Thyroid gland (tissue), 4 donors: Measurements from ENCODE around the gene NAT8L. TPM values are rescaled to one million over a fixed set of nuclear protein-coding genes. Genes with fewer than 3 reads are reported as not detected.

Experiments used
- DNase-seq, 2 donors: peaks; one replicate each; pipeline ENCODE4 v3.0.0-alpha.2; 2019
- H3K27ac ChIP-seq, 3 donors: fragments of 200-600 bp; sonication (generic); 1 replicate in 2 of 3; 2 replicates in 1 of 3; pipeline ENCODE4 v1.5.1; 2016 to 2019; ENCODE audit warnings: mild to moderate bottlenecking in 1 of 3, moderate library complexity in 1 of 3
- H3K27me3 ChIP-seq: fragments of 200-600 bp; sonication (generic); one replicate; pipeline ENCODE4 v1.5.1; 2019
- H3K36me3 ChIP-seq, 2 donors: fragments of 200-600 bp; sonication (generic); one replicate each; pipeline ENCODE4 v1.5.1; 2016 to 2019
- H3K4me1 ChIP-seq, 2 donors: fragments of 200-600 bp; sonication (generic); one replicate each; pipeline ENCODE4 v1.5.1; 2017 to 2019
- H3K4me3 ChIP-seq, 3 donors: fragments of 200-600 bp; sonication (generic); replicated peaks in 1 of 3; 1 replicate in 2 of 3; 2 replicates in 1 of 3; pipeline ENCODE4 v1.5.1; 2016; ENCODE audit warnings: mild to moderate bottlenecking in 1 of 3
- H3K9me3 ChIP-seq: fragments of 200-600 bp; sonication (generic); one replicate; pipeline ENCODE4 v1.5.1; 2017
- POLR2A ChIP-seq, 2 donors: fragments of 450-650 bp; IDR thresholded peaks; one replicate each; pipeline ENCODE4 v1.6.1; 2017; ENCODE audit warnings: antibody characterized with exemption in 2 of 2, mild to moderate bottlenecking in 2 of 2, moderate library complexity in 1 of 2
- WGBS, 2 donors: methylation state at CpG; one replicate each; pipeline ENCODE4 v1.1.5; 2017; 5-methylcytosine and 5-hydroxymethylcytosine counted together
- intact Hi-C: fragments of 100-400 bp; cut with DNase I; formaldehyde crosslinking; loops from one replicate; pipeline ENCODE4 v1.15.1; 2023
- total RNA-seq, 4 donors: library from RNA; depleted of rRNA; stranded (reverse); fragments of >200 nt; gene quantifications; one replicate each; pipeline ENCODE4 v1.2.3, GENCODE V29; 2016
- TF ChIP-seq, protein P1 (sequence below), 6 experiments: fragments of 200-600 bp in 3 of 6; fragments of 450-650 bp in 3 of 6; sonication (generic) in 3 of 6; IDR thresholded peaks; one replicate each; pipeline ENCODE4 v1.5.1; 2016 to 2019; ENCODE audit warnings: antibody characterized with exemption in 6 of 6, mild to moderate bottlenecking in 2 of 6, inconsistent platforms in 1 of 6, moderate library complexity in 1 of 6

Gene NAT8L
- total RNA-seq, 4 donors from 2014 or later: 1.3 to 1.8 (median 1.5) TPM

DNA sequence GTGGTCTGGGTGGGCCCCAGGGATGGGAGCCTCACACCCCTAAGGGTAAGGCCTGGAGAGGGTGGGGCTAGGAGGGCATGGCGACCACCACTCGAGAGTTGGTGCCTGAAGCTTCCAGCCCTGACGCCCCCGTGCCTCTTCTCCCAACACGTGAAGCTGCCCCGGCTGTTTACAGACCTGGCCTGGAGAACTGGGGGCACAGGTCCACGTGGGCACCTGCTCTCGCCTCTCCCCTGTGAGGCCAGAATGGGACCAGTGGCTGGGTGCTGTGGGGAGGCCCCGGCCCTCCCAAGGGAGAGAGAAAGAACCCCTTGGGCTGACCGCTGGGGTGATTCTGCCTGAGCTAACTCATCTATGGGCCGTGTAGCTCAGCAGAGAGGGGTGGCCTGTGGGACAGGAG is 15.5 kb downstream of the NAT8L start:
- whole genome bisulfite sequencing, 2 donors: 82 to 85% methylated on average over 7 to 11 of the region's 11 CpGs
- TF ChIP-seq, protein P1, sequence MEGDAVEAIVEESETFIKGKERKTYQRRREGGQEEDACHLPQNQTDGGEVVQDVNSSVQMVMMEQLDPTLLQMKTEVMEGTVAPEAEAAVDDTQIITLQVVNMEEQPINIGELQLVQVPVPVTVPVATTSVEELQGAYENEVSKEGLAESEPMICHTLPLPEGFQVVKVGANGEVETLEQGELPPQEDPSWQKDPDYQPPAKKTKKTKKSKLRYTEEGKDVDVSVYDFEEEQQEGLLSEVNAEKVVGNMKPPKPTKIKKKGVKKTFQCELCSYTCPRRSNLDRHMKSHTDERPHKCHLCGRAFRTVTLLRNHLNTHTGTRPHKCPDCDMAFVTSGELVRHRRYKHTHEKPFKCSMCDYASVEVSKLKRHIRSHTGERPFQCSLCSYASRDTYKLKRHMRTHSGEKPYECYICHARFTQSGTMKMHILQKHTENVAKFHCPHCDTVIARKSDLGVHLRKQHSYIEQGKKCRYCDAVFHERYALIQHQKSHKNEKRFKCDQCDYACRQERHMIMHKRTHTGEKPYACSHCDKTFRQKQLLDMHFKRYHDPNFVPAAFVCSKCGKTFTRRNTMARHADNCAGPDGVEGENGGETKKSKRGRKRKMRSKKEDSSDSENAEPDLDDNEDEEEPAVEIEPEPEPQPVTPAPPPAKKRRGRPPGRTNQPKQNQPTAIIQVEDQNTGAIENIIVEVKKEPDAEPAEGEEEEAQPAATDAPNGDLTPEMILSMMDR (IDR thresholded peaks at IDR 0.05): no peak
- no peak for TF ChIP-seq POLR2A (IDR thresholded peaks at IDR 0.05)
- no peaks in the 10 kb centered on the region for H3K9me3 ChIP-seq
- no peak overlapping the region for H3K27ac ChIP-seq
- no peak overlapping the region for H3K4me3 ChIP-seq
- DNase-seq: no peak
- intact Hi-C loops: no loop called here
- H3K27me3 ChIP-seq: no peaks in the 10 kb centered on the region
- H3K4me1 ChIP-seq: peaks cover 13 to 17% of the 10 kb centered on the region in 2 donors
- H3K36me3 ChIP-seq: no peaks in the 10 kb centered on the region

DNA sequence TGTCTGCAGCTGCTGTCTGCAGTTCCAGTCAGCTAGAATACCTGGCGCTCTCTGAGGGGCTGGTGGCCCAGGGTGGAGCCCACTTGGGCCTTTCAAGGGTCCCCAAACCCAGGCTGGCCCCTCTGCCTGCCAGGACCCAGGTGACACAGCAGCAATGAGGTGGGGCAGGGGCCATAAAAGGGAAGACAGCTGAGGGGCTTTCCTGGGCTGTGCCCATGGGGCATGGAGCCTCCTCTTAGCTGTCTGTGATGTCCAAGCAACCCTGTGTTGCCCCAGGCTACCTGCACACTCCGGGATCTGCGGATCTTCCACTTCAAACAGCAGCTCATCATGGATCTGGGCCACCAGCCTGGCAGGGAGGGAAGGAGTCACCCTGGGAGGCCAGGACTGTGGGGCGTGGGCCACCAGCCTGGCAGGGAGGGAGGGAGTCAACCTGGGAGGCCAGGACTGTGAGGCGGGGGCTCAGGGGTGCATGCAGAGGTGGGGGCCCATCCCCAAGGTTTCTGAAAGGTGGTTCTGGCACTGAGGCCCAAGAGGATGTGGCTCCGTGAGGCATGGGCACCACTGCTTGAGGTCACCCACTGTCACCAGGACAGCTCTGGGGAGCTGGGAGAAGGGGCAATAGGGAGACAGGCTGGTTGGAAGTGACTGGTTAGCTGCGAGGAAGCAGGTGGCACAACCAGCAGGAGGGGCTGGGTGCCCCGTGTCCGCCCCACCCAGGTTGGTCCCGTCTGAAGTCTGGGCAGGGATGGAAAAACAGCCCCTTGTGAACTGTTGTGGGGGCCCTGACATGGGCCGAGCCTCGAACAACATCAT is 16.3 kb downstream of the NAT8L start:
- intact Hi-C loops: no loop called here
- Histone ChIP-seq H3K9me3 (no peaks in the 10 kb centered on the region), H3K27me3 (no peaks in the 10 kb centered on the region), H3K4me3 (no peak overlapping the region), H3K4me1 (peaks cover 13 to 17% of the 10 kb centered on the region in 2 donors), H3K27ac (no peak overlapping the region), H3K36me3 (no peaks in the 10 kb centered on the region)
- DNase-seq: no peak
- 85 to 88% methylated on average over 9 to 10 of the region's 12 CpGs for WGBS, 2 donors
- TF ChIP-seq POLR2A (IDR thresholded peaks at IDR 0.05): no peak
- TF ChIP-seq, protein P1 (IDR thresholded peaks at IDR 0.05): no peak

DNA sequence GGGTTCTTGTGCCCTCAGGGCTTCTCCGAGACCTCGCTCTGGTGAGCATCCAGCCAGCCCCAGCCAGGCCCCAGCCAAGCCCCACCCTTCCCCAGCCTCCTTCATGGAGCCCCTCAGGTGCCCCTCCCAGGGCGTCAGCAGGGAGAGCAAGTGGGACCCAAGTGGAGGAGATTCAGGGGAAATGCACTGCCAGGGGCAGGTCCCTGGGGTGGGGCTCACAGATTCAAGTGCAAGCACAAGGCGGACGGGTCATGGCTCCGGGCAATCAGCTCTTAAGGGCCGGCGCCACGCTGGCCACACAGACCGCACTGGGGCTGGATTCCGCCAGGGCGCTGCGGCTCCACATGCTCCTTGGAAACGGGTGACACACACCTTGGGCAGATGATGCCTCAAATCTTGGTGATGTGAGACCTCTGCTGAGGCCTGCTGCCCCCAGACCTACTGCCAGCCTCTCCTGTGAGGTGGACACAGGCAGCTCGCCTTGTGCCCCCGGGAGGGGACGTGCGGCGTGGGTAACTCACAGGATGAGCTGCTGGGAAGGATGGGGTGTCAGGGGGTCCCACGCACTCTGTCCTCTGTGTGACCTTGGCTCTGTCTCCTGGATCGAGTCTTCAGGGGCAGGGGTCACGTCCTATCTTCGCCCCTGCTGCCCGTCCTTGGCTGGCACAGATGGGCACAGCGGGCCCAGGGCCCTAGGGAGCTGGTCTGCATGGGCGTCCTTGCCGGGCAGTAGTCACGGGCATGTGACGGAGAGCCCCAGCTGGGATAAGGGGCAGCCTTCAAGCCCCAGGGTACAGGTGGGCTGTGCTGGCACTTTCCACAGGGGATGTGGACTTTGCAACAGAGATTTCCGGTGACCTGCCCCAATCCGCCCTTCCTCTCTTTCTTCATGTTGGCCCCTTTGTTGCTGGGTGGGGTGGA is 17.1 kb downstream of the NAT8L start:
- intact Hi-C loops: no loop called here
- Histone ChIP-seq H3K9me3 (no peaks in the 10 kb centered on the region), H3K27ac (no peak overlapping the region), H3K4me3 (no peak overlapping the region), H3K4me1 (peaks cover 13 to 16% of the 10 kb centered on the region in 2 donors), H3K36me3 (no peaks in the 10 kb centered on the region), H3K27me3 (no peaks in the 10 kb centered on the region)
- DNase-seq: no peak
- WGBS, 2 donors: 93 to 95% methylated on average over 15 to 28 of the region's 31 CpGs
- TF ChIP-seq, protein P1 (IDR thresholded peaks at IDR 0.05): no peak
- TF ChIP-seq POLR2A (IDR thresholded peaks at IDR 0.05): no peak

DNA sequence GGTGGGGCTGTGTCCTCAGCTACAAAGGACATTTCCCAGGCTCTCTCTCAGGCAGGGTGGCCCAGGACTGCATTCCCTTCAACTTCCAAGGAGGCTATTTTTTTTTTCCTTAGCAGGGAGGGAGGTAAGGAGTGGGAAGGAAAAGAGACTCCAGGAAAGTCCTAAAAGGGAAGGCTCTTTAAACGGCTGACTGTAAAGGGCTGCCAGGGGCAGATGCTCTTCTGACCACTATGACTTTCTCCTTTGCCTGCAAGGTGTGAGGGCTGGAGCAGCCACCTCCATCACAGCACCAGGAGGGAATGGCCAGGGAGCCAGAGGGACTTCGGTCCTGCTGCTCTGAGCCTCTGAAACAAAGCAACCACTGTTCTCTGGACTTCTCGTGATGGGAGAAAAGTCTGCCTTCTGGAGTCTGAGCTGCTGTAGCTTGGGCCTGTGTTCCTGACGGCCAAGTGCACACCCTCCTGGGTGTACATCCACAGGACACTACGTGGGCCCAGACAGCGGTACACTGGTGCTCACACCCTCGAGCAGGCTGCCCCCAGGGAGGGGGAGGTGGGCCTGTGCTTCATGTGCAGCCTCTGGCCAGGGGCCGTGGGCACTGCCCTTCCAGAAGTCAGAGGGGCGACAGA is 17.9 kb downstream of the NAT8L start:
- WGBS, 2 donors: 85 to 88% methylated on average over 5 to 9 of the region's 9 CpGs
- DNase-seq: no peak

More for the DNA sequence above, 17.9 kb downstream of the NAT8L start:
- H3K9me3 ChIP-seq: no peaks in the 10 kb centered on the region
- no peaks in the 10 kb centered on the region for H3K36me3 ChIP-seq
- intact Hi-C loops: no loop called here
- no peak overlapping the region for H3K4me3 ChIP-seq
- H3K27ac ChIP-seq: no peak overlapping the region
- no peaks in the 10 kb centered on the region for H3K27me3 ChIP-seq
- H3K4me1 ChIP-seq: peaks cover 5 to 8% of the 10 kb centered on the region in 2 donors
- TF ChIP-seq POLR2A (IDR thresholded peaks at IDR 0.05): no peak
